ENCODE data around the gene PRSS27. TPM values are rescaled to one million over a fixed set of nuclear protein-coding genes. Genes with fewer than 3 reads are reported as not detected.

Gene PRSS27
- total and polyA plus RNA-seq, 2 of the 8 experiments (the other 6 are each of a cell fraction or from before 2014, with no cell fraction given): 1.3 to 7.5 TPM

- TF ChIP-seq, protein P1, sequence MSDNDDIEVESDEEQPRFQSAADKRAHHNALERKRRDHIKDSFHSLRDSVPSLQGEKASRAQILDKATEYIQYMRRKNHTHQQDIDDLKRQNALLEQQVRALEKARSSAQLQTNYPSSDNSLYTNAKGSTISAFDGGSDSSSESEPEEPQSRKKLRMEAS (IDR thresholded peaks at IDR 0.05): no peak
- no peak for TF ChIP-seq SP1 (IDR thresholded peaks at IDR 0.05; ENCODE audit: low read depth, low read length)
- no peak for TF ChIP-seq TAF1 (IDR thresholded peaks at IDR 0.05; ENCODE audit: low read depth, low read length)
- TF ChIP-seq, protein P2, sequence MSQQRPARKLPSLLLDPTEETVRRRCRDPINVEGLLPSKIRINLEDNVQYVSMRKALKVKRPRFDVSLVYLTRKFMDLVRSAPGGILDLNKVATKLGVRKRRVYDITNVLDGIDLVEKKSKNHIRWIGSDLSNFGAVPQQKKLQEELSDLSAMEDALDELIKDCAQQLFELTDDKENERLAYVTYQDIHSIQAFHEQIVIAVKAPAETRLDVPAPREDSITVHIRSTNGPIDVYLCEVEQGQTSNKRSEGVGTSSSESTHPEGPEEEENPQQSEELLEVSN (IDR thresholded peaks at IDR 0.05): no peak
Observed at GRCh38 chr16:2706611-2707311, 13.3 kb downstream of the PRSS27 start (continued).
